ENCODE measurements around the gene LHX5.

DNA sequence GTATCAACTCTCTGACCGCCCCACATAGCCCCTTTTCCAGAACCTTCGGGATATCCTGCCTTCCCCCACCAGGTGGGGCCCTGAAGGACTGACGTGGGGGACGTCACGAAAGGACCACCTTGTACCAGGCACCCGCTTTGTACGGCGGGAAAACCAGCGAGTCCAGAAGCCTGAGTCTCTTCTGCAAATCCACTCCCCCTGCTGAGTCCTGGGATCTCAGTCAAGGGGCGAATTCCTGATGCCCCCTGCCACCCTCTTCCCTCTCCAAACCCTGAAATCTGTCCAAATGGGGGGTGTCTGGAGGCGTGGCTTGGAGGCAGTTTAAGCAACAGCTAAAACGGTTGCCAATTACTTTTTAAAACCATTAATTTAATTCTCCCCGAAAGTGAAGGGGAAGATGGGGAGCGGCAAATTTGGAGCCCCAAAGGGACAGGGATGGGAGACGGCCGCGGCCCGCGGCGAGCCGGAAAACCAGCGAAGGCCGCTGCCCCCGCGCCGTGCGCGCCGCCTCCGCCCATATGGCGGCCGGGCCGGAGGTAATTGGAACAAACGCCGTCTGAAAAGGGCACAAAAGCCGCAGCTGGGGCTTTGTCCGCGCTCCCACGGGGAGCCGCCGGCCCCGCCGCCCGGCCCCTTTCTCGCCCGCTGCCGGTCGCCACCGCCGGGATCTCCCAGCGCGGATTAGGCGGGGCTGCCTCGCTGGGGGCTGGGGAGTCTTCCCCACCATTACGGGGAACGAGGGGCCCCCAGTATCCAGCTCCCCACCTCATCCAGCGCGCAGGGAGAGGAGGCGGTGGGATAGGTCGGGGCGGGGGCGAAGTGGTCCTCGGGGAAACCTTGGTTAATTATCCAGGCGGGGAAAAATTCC is 6.6 kb downstream of the LHX5 start:
- TF ChIP-seq, protein P1, sequence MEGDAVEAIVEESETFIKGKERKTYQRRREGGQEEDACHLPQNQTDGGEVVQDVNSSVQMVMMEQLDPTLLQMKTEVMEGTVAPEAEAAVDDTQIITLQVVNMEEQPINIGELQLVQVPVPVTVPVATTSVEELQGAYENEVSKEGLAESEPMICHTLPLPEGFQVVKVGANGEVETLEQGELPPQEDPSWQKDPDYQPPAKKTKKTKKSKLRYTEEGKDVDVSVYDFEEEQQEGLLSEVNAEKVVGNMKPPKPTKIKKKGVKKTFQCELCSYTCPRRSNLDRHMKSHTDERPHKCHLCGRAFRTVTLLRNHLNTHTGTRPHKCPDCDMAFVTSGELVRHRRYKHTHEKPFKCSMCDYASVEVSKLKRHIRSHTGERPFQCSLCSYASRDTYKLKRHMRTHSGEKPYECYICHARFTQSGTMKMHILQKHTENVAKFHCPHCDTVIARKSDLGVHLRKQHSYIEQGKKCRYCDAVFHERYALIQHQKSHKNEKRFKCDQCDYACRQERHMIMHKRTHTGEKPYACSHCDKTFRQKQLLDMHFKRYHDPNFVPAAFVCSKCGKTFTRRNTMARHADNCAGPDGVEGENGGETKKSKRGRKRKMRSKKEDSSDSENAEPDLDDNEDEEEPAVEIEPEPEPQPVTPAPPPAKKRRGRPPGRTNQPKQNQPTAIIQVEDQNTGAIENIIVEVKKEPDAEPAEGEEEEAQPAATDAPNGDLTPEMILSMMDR (IDR thresholded peaks at IDR 0.05; ENCODE audit: insufficient read depth, low read depth, low read length) = no peak
- TF ChIP-seq EZH2 (IDR thresholded peaks at IDR 0.05; ENCODE audit: insufficient read depth, low read length) = peak; percentile 81

Measured in astrocyte (in vitro differentiated cells and primary cell).